Smooth muscle cell (in vitro differentiated cells): ENCODE data around the gene SCFD2. TPM values are rescaled to one million over a fixed set of nuclear protein-coding genes. Genes with fewer than 3 reads are reported as not detected.

Experiments
- DNase-seq: peaks from one replicate; lab custom pipeline; 2025; ENCODE audit not compliant: unreplicated experiment; lab: John Stamatoyannopoulos, UW
- H2AFZ ChIP-seq: fragments of 200-600 bp; sonication (generic); 2 replicates; pipeline ENCODE4 v1.6.0; 2016; ENCODE audit warnings: antibody characterized with exemption, low read depth, mild to moderate bottlenecking
- H3F3A ChIP-seq: fragments of 200-600 bp; sonication (generic); 2 replicates; pipeline ENCODE4 v1.6.0; 2017; ENCODE audit warnings: antibody characterized with exemption, low read depth
- H3K27ac ChIP-seq: fragments of 200-600 bp; sonication (generic); 2 replicates; pipeline ENCODE4 v1.5.1; 2016; ENCODE audit warnings: low read depth, mild to moderate bottlenecking
- H3K27me3 ChIP-seq: fragments of 200-600 bp; sonication (generic); 2 replicates; pipeline ENCODE4 v1.6.1; 2016; ENCODE audit warnings: low read depth, mild to moderate bottlenecking
- H3K36me3 ChIP-seq: fragments of 200-600 bp; sonication (generic); 2 replicates; pipeline ENCODE4 v1.5.1; 2016; ENCODE audit warnings: low read depth
- H3K4me1 ChIP-seq: fragments of 200-600 bp; sonication (generic); 2 replicates; pipeline ENCODE4 v1.5.1; 2016; ENCODE audit warnings: low read depth
- H3K4me2 ChIP-seq: fragments of 200-600 bp; sonication (generic); 2 replicates; pipeline ENCODE4 v1.6.0; 2016; ENCODE audit warnings: mild to moderate bottlenecking
- H3K4me3 ChIP-seq: fragments of 200-600 bp; sonication (generic); 2 replicates; pipeline ENCODE4 v1.5.1; 2016; ENCODE audit warnings: mild to moderate bottlenecking
- H3K79me2 ChIP-seq: fragments of 200-600 bp; sonication (generic); 2 replicates; pipeline ENCODE4 v1.6.0; 2016; ENCODE audit warnings: low read depth, mild to moderate bottlenecking
- H3K9ac ChIP-seq: fragments of 200-600 bp; sonication (generic); 2 replicates; pipeline ENCODE4 v1.6.0; 2016; ENCODE audit warnings: low read depth
- H3K9me3 ChIP-seq: fragments of 200-600 bp; sonication (generic); replicated peaks from 2 replicates; pipeline ENCODE4 v1.5.1; 2016; ENCODE audit warnings: low read depth
- H4K20me1 ChIP-seq: fragments of 200-600 bp; sonication (generic); 2 replicates; pipeline ENCODE4 v1.6.0; 2016; ENCODE audit warnings: low read depth
- WGBS: methylation state at CpG from one replicate; pipeline ENCODE4 v1.1.7; 2016; ENCODE audit warnings: low lambda C conversion rate; 5-methylcytosine and 5-hydroxymethylcytosine counted together
- polyA plus RNA-seq: library from polyadenylated mRNA; unstranded; fragments of >200 nt; fragmentation: Nextera tagmentation; extraction: Ambion mirVana; gene quantifications from 2 replicates; pipeline ENCODE4 v1.2.1, GENCODE V29; 2016
- total RNA-seq: library from RNA; depleted of rRNA; stranded (reverse); fragments of >200 nt; gene quantifications from 2 replicates; pipeline ENCODE4 v1.2.3, GENCODE V29; 2014
- TF ChIP-seq, protein P1 (sequence below): fragments of 200-600 bp; sonication (generic); IDR thresholded peaks from 2 replicates; pipeline ENCODE4 v1.5.1; 2017; ENCODE audit warnings: borderline replicate concordance, mild to moderate bottlenecking, antibody characterized with exemption; ENCODE audit not compliant: insufficient read depth, poor library complexity, severe bottlenecking

Gene SCFD2
- total and polyA plus RNA-seq, 2 experiments from 2014 or later, result 7.8 to 11.4 TPM

DNA sequence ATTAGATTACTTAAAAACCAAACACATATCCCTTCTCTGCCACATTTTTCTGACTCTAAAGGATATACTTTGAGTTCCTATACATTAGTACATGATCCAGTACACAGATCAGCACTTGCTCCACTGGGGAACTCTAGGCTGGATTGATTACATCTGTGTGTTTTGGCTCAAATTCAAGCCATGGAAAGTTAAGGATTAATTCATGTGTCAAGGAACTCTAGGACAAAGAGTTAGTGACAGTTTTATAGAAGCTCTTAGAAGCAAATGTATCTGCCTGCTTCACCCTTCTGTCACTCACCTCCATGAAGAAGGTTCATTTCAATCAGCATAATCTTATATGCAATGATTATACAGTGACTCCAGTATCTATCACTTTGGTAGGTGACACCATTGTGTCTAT, 43.2 kb downstream of the SCFD2 start:
- no peaks in the 10 kb centered on the region for H3K27me3 ChIP-seq
- no peak overlapping the region for H3K4me3 ChIP-seq
- no peak overlapping the region for H3K4me2 ChIP-seq
- no peaks in the 10 kb centered on the region for H3K9me3 ChIP-seq
- peaks cover 7% of the 10 kb centered on the region for H3F3A ChIP-seq
- no peak overlapping the region for H2AFZ ChIP-seq
- TF ChIP-seq, protein P1, sequence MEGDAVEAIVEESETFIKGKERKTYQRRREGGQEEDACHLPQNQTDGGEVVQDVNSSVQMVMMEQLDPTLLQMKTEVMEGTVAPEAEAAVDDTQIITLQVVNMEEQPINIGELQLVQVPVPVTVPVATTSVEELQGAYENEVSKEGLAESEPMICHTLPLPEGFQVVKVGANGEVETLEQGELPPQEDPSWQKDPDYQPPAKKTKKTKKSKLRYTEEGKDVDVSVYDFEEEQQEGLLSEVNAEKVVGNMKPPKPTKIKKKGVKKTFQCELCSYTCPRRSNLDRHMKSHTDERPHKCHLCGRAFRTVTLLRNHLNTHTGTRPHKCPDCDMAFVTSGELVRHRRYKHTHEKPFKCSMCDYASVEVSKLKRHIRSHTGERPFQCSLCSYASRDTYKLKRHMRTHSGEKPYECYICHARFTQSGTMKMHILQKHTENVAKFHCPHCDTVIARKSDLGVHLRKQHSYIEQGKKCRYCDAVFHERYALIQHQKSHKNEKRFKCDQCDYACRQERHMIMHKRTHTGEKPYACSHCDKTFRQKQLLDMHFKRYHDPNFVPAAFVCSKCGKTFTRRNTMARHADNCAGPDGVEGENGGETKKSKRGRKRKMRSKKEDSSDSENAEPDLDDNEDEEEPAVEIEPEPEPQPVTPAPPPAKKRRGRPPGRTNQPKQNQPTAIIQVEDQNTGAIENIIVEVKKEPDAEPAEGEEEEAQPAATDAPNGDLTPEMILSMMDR, result no peak
- H3K79me2 ChIP-seq, result no peaks in the 10 kb centered on the region
- H3K36me3 ChIP-seq, result no peaks in the 10 kb centered on the region
- peak overlapping the region; percentile 95 for H3K27ac ChIP-seq
- H3K9ac ChIP-seq, result no peak overlapping the region
- H3K4me1 ChIP-seq, result peaks cover 14% of the 10 kb centered on the region
- DNase-seq, result no peak
- H4K20me1 ChIP-seq, result no peaks in the 10 kb centered on the region

DNA sequence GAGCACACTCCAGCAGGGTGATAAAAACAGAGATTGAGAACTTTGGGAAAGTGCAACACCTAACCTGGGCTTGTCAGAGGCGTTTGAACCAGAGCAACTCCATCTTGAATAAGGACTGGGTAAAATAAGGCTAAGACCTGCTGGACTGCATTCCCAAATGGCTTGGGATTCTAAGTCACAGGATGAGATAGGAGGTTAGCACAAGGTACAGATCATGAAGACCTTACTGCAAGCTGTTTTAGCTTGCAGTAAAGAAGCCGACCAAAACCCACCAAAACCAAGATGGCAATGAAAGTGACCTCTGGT, 43.9 kb downstream of the SCFD2 start:
- Histone ChIP-seq H2AFZ (peak overlapping the region; percentile 54), H3F3A (peaks cover 7% of the 10 kb centered on the region), H3K27ac (peak overlapping the region; percentile 95), H3K79me2 (no peaks in the 10 kb centered on the region), H3K27me3 (no peaks in the 10 kb centered on the region), H4K20me1 (no peaks in the 10 kb centered on the region), H3K36me3 (no peaks in the 10 kb centered on the region), H3K9me3 (no peaks in the 10 kb centered on the region), H3K4me2 (peak overlapping the region; percentile 75), H3K4me1 (peaks cover 14% of the 10 kb centered on the region), H3K9ac (peak overlapping the region; percentile 57), H3K4me3 (no peak overlapping the region)
- TF ChIP-seq, protein P1, result no peak
- WGBS, result 81% methylated on average over 2 of the region's 2 CpGs
- no peak for DNase-seq

DNA sequence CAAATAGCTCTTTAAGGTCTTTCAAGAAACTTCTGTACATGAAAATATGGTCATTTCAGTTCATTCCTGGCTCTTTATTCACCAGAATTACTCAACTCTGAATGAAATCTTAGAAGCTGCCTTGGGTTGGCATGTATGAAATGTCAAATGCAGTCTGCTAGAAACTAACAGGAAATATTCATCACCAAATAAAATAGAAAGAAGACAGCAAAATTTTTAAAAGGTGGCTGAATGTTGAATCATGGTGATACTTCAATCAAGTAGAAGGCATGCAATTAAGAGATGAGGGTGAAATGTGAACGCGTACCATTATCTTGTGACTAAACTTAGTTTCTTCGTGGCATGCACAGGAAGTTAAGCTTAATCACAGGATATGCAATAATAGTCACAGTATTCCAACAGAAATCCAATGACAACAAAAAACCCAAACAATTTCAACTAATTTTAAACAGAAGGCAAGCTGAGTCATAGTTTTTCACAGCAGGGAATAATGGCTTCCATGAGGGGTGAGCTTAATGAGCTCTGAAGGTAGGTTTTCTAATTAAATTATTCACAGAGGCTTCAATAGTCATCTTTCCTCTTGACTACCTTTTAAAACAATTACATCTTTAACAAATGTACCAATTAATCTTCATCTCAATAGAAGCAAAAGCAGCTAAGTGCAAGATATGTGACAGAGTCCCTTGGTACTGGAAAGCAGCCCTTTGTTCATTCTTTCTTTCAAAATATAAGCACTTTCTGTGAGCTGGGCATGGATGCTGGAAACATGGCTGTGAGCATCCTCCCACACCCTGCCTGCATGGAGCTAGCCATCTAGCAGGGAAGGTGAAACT, 44.5 kb downstream of the SCFD2 start:
- 6% methylated on average over 3 of the region's 3 CpGs for WGBS
- Histone ChIP-seq H3K4me3 (peak overlapping the region; percentile 28), H3K9ac (peak overlapping the region; percentile 57), H3K4me2 (peak overlapping the region; percentile 75), H3K4me1 (peaks cover 14% of the 10 kb centered on the region), H2AFZ (peak overlapping the region; percentile 54), H3K9me3 (no peaks in the 10 kb centered on the region), H3K36me3 (no peaks in the 10 kb centered on the region), H3K27ac (peak overlapping the region; percentile 95), H3F3A (peaks cover 7% of the 10 kb centered on the region), H4K20me1 (no peaks in the 10 kb centered on the region), H3K79me2 (no peaks in the 10 kb centered on the region), H3K27me3 (no peaks in the 10 kb centered on the region)
- TF ChIP-seq, protein P1, result no peak
- DNase-seq, result no peak

DNA sequence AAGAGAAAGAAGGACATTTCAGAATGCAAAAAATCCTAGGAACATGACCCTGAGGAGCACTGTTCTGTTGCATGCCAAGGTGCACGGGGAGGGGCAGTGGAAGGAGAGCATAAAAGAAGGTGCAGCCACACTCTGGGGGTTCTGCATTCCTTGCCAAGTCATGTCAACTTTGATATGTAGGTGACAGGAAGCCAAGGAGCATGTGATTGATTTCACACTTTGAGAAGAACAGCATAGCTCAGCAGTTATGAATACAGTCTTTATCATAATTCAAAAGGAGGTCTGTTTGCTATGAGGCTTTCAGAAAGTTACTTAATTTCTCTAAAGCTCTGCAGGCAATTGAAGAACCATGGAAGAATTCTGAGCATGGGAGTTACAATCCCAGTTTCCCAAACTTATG, 50.6 kb downstream of the SCFD2 start:
- 85% methylated on average over 1 of the region's 1 CpG for WGBS
- H3K9me3 ChIP-seq, result no peaks in the 10 kb centered on the region
- no peaks in the 10 kb centered on the region for H3K36me3 ChIP-seq
- no peaks in the 10 kb centered on the region for H3F3A ChIP-seq
- H3K27me3 ChIP-seq, result no peaks in the 10 kb centered on the region
- no peak for DNase-seq
- H3K79me2 ChIP-seq, result no peaks in the 10 kb centered on the region
- no peak overlapping the region for H3K4me3 ChIP-seq
- no peaks in the 10 kb centered on the region for H4K20me1 ChIP-seq
- no peak overlapping the region for H3K4me2 ChIP-seq
- H2AFZ ChIP-seq, result no peak overlapping the region
- peaks cover under 1% of the 10 kb centered on the region for H3K4me1 ChIP-seq
- no peak overlapping the region for H3K9ac ChIP-seq
- no peak overlapping the region for H3K27ac ChIP-seq
- TF ChIP-seq, protein P1, result no peak
